Measurements from ENCODE around the gene IGSF11. TPM values are rescaled to one million over a fixed set of nuclear protein-coding genes. Genes with fewer than 3 reads are reported as not detected.
"Not testable (repeated sequence)": the region's sequence is repeated elsewhere in the genome, so short reads cannot be mapped to it uniquely, and the experiment has no call there.

The IGSF11 gene, protein sequence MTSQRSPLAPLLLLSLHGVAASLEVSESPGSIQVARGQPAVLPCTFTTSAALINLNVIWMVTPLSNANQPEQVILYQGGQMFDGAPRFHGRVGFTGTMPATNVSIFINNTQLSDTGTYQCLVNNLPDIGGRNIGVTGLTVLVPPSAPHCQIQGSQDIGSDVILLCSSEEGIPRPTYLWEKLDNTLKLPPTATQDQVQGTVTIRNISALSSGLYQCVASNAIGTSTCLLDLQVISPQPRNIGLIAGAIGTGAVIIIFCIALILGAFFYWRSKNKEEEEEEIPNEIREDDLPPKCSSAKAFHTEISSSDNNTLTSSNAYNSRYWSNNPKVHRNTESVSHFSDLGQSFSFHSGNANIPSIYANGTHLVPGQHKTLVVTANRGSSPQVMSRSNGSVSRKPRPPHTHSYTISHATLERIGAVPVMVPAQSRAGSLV
- total RNA-seq = under 1 TPM in 1 of 2 experiments, not detected in 1; 0.10 TPM

- Mint-ChIP-seq H3K27me3 (peaks cover 40% of the 10 kb centered on the region), H3K36me3 (no peaks in the 10 kb centered on the region), H3K4me3 (peak within 1 kb of the TSS; percentile 85), H3K4me1 (peaks cover 5% of the 10 kb centered on the region), H3K9me3 (no peaks in the 10 kb centered on the region), H3K27ac (peak within 1 kb of the TSS; percentile 27)
- DNase-seq = peak; percentile 81
These were observed at the start of gene IGSF11 for GRCh38 chr3:119034256-119035013. TSS of gene IGSF11 (minus strand) at chr3:119034846. CDS start at chr3:119034582, 264 bp downstream.

- Mint-ChIP-seq H3K27ac (no peak overlapping the region), H3K9me3 (no peaks in the 10 kb centered on the region), H3K27me3 (peaks cover 4% of the 10 kb centered on the region), H3K36me3 (no peaks in the 10 kb centered on the region), H3K4me3 (no peak overlapping the region), H3K4me1 (no peaks in the 10 kb centered on the region)
- DNase-seq = no peak
These were observed 45.7 kb upstream of the IGSF11 start for GRCh38 chr3:119080364-119080763.

DNA sequence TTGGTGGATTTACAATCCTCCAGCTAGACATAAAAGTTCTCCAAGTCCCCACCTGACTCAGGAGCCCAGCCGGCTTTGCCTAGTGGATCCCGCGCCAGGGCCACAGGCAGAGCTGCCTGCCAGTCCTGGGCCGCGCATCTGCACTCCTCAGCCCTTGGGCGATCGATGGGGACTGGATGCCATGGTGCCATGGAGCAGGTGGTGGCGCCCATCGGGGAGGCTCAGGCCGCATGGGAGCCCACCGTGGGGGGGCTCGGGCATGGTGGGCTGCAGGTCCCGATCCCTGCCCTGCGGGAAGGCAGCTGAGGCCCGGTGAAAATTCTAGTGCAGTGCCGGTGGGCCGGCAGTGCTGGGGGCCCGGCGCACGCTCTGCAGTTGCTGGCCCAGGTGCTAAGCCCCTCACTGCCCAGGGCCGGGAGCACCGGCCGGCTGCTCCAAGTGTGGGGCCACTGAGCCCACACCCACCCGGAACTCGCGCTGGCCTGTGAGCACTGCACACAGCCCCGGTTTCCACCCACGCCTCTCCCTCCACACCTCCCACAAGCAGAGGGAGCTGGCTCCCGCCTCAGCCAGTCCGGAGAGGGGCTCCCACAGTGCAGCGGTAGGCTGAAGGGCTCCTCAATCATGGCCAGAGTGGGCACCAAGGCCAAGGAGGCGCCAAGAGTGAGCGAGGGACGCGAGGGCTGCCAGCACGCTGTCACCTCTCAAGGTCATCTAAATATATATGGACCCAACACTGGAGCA, 38.8 kb upstream of the IGSF11 start:
- no peak overlapping the region for H3K27ac Mint-ChIP-seq
- no peak overlapping the region for H3K4me3 Mint-ChIP-seq
- DNase-seq = no peak
- H3K9me3 Mint-ChIP-seq = peaks cover 1% of the 10 kb centered on the region
- peaks cover 17% of the 10 kb centered on the region for H3K27me3 Mint-ChIP-seq
- H3K4me1 Mint-ChIP-seq = no peaks in the 10 kb centered on the region
- H3K36me3 Mint-ChIP-seq = no peaks in the 10 kb centered on the region

- H3K4me1 Mint-ChIP-seq, H3K4me3 Mint-ChIP-seq, H3K27ac Mint-ChIP-seq, H3K9me3 Mint-ChIP-seq, DNase-seq, H3K36me3 Mint-ChIP-seq: not testable (repeated sequence)
- peaks cover 17% of the 10 kb centered on the region for H3K27me3 Mint-ChIP-seq
These were observed 37.8 kb upstream of the IGSF11 start for GRCh38 chr3:119072451-119072850.

- Mint-ChIP-seq H3K27me3 (peaks cover 14% of the 10 kb centered on the region), H3K27ac (no peak overlapping the region), H3K4me3 (no peak overlapping the region), H3K4me1 (no peaks in the 10 kb centered on the region), H3K36me3 (no peaks in the 10 kb centered on the region), H3K9me3 (no peaks in the 10 kb centered on the region)
- DNase-seq = no peak
These were observed 35.1 kb upstream of the IGSF11 start for GRCh38 chr3:119069725-119070124.

DNA sequence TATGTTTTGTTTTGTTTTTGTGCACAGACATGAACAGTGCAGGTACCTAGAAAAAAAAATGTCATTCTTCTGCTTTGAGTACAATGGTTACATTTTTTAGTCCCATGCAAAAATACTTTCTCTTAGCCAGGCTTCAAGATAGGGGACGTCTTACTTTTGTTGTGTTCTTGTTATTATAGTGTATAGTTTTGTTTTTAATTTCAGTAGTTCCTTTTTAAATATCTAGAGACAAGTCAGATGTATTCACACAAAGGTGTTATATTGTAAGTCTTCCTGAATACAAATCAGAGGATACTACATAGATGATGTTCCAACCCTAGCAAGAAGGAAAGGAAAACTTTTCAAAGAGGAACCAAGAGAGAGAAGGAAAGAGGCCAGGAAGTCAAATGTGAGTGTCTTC, 28.8 kb upstream of the IGSF11 start:
- no peaks in the 10 kb centered on the region for H3K4me1 Mint-ChIP-seq
- H3K9me3 Mint-ChIP-seq = no peaks in the 10 kb centered on the region
- H3K27me3 Mint-ChIP-seq = no peaks in the 10 kb centered on the region

DNA sequence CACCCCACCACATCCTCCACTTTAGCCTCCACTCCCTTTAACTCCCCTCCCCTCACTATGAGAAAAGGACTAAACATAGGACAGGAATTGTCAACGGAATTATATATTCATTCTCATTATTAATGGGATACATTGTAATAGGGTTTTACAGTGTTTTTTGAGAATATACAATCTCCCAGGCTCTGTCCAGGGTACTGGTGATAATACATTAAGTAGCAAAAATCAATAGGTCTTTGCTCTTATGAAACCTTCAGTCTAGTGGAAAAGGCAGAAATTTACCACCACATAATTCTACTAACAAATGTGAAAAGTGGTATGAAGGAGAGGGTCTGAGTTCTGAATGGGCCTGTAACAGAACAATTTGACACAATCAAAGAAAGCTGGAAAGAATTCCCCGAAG, 28.2 kb upstream of the IGSF11 start:
- Mint-ChIP-seq H3K27me3 (no peaks in the 10 kb centered on the region), H3K36me3 (no peaks in the 10 kb centered on the region), H3K9me3 (no peaks in the 10 kb centered on the region), H3K4me3 (no peak overlapping the region), H3K4me1 (no peaks in the 10 kb centered on the region), H3K27ac (no peak overlapping the region)
- no peak for DNase-seq

More for the DNA sequence above, 28.8 kb upstream of the IGSF11 start:
- Mint-ChIP-seq H3K36me3 (no peaks in the 10 kb centered on the region), H3K4me3 (no peak overlapping the region), H3K27ac (no peak overlapping the region)
- DNase-seq = no peak

- DNase-seq = no peak
- H3K36me3 Mint-ChIP-seq = peaks cover 2% of the 10 kb centered on the region
- peaks cover 15% of the 10 kb centered on the region for H3K27me3 Mint-ChIP-seq
These were observed 9.9 kb upstream of the IGSF11 start for GRCh38 chr3:119044593-119044992.

GRCh38 chr3:119042162-119042561, 7.5 kb upstream of the IGSF11 start:
- DNase-seq = no peak
- H3K27me3 Mint-ChIP-seq = peaks cover 29% of the 10 kb centered on the region
- no peak overlapping the region for H3K4me3 Mint-ChIP-seq
- H3K9me3 Mint-ChIP-seq = peaks cover 8% of the 10 kb centered on the region
- no peak overlapping the region for H3K27ac Mint-ChIP-seq
- H3K36me3 Mint-ChIP-seq = peaks cover 2% of the 10 kb centered on the region
- no peaks in the 10 kb centered on the region for H3K4me1 Mint-ChIP-seq

More at GRCh38 chr3:119044593-119044992, 9.9 kb upstream of the IGSF11 start:
- H3K4me1 Mint-ChIP-seq = no peaks in the 10 kb centered on the region
- H3K4me3 Mint-ChIP-seq = no peak overlapping the region
- H3K27ac Mint-ChIP-seq = no peak overlapping the region
- H3K9me3 Mint-ChIP-seq = peaks cover 8% of the 10 kb centered on the region

GRCh38 chr3:119035014-119035346, 334 bp upstream of the IGSF11 start:
- DNase-seq = no peak
- Mint-ChIP-seq H3K4me1 (peaks cover 5% of the 10 kb centered on the region), H3K27me3 (peaks cover 43% of the 10 kb centered on the region)

GRCh38 chr3:119033393-119034255, 1.0 kb downstream of the IGSF11 start:
- Mint-ChIP-seq H3K4me1 (peaks cover 5% of the 10 kb centered on the region), H3K4me3 (peak overlapping the region; percentile 85), H3K36me3 (no peaks in the 10 kb centered on the region), H3K9me3 (no peaks in the 10 kb centered on the region), H3K27ac (no peak overlapping the region), H3K27me3 (peaks cover 35% of the 10 kb centered on the region)
- no peak for DNase-seq

More at GRCh38 chr3:119035014-119035346, 334 bp upstream of the IGSF11 start:
- H3K4me3 Mint-ChIP-seq = peak overlapping the region; percentile 85
- peak overlapping the region; percentile 27 for H3K27ac Mint-ChIP-seq
- no peaks in the 10 kb centered on the region for H3K36me3 Mint-ChIP-seq
- no peaks in the 10 kb centered on the region for H3K9me3 Mint-ChIP-seq

DNA sequence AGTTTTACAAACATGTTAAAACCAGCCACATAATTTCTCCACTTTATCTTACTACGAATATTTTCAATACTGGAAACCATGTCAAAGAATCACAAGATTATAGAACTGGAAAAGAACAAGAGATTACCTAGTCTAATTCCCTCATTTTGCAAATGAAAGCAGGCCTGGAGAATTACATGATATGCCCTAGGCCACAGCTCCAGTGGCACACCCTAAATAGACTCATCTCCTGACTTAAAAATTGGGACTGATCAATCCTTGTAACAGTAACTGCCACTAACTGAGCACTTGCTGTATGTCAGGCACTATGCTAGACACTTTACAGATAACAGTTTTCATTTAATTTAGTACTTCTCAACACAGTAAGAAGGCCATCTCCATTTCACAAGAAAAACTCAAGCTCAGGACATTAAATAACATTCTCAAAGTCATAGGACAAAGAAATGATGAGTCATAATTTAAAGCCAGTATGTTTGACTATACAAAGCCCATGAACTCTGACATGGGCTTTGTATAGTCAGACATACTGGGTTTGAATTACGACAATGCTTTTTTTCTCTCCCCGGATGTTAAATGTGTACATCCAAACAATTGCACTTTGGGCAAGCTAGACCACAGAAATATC, 9.4 kb downstream of the IGSF11 start:
- no peak overlapping the region for H3K4me3 Mint-ChIP-seq
- no peaks in the 10 kb centered on the region for H3K36me3 Mint-ChIP-seq
- no peaks in the 10 kb centered on the region for H3K27me3 Mint-ChIP-seq
- H3K27ac Mint-ChIP-seq = no peak overlapping the region
- DNase-seq = no peak
- no peaks in the 10 kb centered on the region for H3K9me3 Mint-ChIP-seq
- peaks cover 3% of the 10 kb centered on the region for H3K4me1 Mint-ChIP-seq

DNA sequence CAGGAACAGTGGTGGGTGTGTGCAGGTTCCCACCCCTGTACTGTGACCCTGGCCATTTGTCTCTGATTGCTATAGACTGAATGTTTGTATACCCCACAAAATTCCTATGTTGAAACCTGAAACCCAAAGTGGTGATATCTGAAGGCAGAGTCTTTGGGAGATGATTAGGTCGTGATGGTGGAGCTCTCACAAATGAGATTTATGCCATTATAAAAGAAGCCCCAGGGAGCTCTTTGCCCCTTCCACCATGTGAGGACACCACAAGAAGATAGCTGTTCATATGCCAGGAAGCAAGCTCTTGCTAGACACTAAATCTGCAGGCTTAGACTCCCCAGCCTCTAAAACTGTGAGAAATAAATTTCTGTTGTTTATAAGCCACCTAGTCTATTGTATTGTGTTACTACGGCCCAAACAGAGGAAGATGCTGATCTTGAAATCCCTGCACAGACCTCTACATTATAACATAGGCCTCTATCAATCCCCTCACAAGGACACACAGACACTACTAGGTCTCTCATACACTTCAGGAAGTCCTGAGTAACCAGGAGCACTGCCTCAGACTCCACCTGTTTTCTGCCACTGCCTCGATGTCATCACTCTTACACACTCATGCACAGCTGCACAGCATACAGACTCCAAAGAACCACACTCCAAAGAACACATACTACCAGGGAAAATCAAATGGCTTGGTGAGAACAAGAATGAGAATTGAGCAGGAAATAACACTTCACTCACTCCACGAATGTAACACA, 14.7 kb downstream of the IGSF11 start:
- H3K36me3 Mint-ChIP-seq = no peaks in the 10 kb centered on the region
- DNase-seq = no peak
- no peak overlapping the region for H3K27ac Mint-ChIP-seq
- peaks cover 12% of the 10 kb centered on the region for H3K4me1 Mint-ChIP-seq
- H3K27me3 Mint-ChIP-seq = no peaks in the 10 kb centered on the region
- H3K4me3 Mint-ChIP-seq = no peak overlapping the region
- H3K9me3 Mint-ChIP-seq = no peaks in the 10 kb centered on the region

Data from activated naive CD8-positive, alpha-beta T cell treated with anti-CD3 and anti-CD28 coated beads for 36 hours (primary cell).